ENCODE measurements around the gene SF3A1.

The SF3A1 gene

GRCh38 chr22:30325724-30326254, 30.9 kb downstream of the SF3A1 start:
- Histone ChIP-seq H3K18ac (ENCODE audit: low read length) (peak overlapping the region; percentile 80), H3K9me3 (replicated peaks in 1 of 2; ENCODE audit: control insufficient read depth in 2 of 2, insufficient read depth in 1 of 2, low read depth in 1 of 2, low read length in 2 of 2) (no peaks in the 10 kb centered on the region), H3K9ac (ENCODE audit: low read depth, low read length, poor library complexity) (peak overlapping the region; percentile 89), H3K23ac (ENCODE audit: low read depth, low read length, poor library complexity) (peak overlapping the region; percentile 44), H4K91ac (ENCODE audit: low read depth, low read length, poor library complexity) (no peak overlapping the region), H2AK5ac (ENCODE audit: low read depth, low read length) (no peak overlapping the region), H2BK15ac (ENCODE audit: low read length) (no peak overlapping the region), H2BK5ac (ENCODE audit: low read length) (peak overlapping the region; percentile 58), H3K4me3 (ENCODE audit: low read length in 2 of 2) (peak overlapping the region; percentile 91 to 97), H3K4me1 (ENCODE audit: control insufficient read depth in 2 of 2, insufficient read depth in 1 of 2, low read depth in 1 of 2, low read length in 2 of 2) (peaks cover 9 to 14% of the 10 kb centered on the region in 2 donors), H3K4ac (ENCODE audit: low read length) (no peak overlapping the region), H4K8ac (ENCODE audit: low read depth, low read length) (no peak overlapping the region), H2BK120ac (ENCODE audit: low read depth, low read length) (no peak overlapping the region), H2BK12ac (ENCODE audit: low read length) (no peak overlapping the region), H3K36me3 (replicated peaks in 1 of 2; ENCODE audit: control insufficient read depth in 2 of 2, insufficient read depth in 2 of 2, low read length in 2 of 2) (peaks cover 2 to 13% of the 10 kb centered on the region in 2 donors), H3K27ac (replicated peaks; ENCODE audit: low read length) (no peak overlapping the region), H3K4me2 (ENCODE audit: insufficient read depth, low read length, poor library complexity, severe bottlenecking) (peak overlapping the region; percentile 77), H3K79me1 (ENCODE audit: low read depth, low read length) (no peaks in the 10 kb centered on the region), H2AFZ (ENCODE audit: low read length) (peak overlapping the region; percentile 100), H3K14ac (ENCODE audit: low read length) (no peak overlapping the region), H3K27me3 (ENCODE audit: control insufficient read depth in 3 of 3, insufficient read depth in 3 of 3, low read depth in 1 of 3, low read length in 3 of 3) (no peaks in the 10 kb centered on the region)
- WGBS, 2 donors (ENCODE audit: extremely low coverage in 2 of 2, insufficient read length in 2 of 2, insufficient replicate concordance in 1 of 2): no CpG with 5 or more reads among the region's 14 CpGs
- DNase-seq (ENCODE audit: low spot score): no peak

DNA sequence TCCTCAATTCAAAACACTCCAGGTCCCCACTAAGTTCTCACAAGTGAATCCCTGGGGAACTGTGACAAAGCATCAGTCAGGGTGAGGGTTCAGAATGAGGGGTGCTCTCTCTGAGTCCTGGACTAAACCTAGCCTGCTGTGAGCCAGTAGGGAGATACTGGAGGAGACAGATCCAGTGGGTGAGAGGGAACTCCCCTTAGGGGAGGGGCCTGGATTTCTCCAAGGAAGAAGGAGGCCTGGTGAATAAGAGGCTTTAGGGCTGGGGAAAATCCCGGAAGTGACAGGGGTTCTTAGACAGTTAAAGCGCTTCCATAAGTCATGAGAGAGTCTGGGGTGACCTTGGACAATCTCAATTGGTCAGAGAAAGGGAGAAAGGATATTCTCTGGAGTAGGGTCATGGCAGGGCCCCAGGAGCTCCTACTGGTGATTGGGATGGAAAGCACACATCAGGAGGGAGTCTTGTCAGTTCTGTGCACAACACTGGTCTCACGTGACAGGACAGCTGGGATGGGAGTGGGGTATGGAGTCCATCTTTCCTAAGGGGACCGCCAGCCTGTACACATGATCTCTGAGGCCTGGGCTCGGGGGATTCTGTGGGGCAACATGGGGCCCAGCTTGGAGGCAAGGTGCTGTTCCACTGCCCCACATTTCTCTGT, 31.5 kb downstream of the SF3A1 start:
- no CpG with 5 or more reads among the region's 5 CpGs for WGBS, 2 donors (ENCODE audit: extremely low coverage in 2 of 2, insufficient read length in 2 of 2, insufficient replicate concordance in 1 of 2)

DNA sequence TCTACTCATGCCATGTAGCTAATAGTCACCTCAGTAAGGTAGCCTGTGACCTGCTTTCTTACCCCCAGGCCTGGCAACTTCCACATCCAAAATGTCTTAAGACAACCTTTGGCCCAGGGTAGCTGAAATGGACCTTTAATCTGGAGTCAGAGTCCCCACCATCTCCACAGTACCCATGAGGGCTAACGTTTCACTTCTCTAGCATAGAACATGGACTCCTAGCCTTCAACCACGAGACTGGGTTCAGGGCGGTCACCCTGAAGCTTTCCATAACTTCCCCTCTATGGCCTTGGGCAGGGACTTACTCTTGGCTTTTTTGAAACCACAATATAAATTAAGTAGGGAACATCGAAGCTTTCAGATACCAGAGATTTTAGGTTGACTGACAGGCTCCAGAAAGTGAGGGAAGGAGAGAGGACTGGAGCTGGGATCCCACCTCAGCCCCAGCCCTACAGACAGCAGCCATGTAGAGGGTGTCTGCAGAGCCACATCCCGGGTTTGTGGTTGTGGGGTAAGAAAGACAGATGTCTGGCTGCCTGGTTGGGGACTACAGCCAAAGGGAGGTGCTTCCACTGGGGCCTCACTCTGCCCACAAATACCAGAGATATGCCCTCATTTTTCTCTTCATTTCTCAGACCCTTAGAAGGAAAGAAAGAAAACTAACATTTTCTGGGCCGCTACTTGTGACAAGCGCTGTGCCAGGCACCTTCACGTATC, 32.5 kb downstream of the SF3A1 start:
- Histone ChIP-seq H3K27me3 (ENCODE audit: control insufficient read depth in 3 of 3, insufficient read depth in 3 of 3, low read depth in 1 of 3, low read length in 3 of 3) (no peaks in the 10 kb centered on the region), H2BK12ac (ENCODE audit: low read length) (no peak overlapping the region), H3K23ac (ENCODE audit: low read depth, low read length, poor library complexity) (no peak overlapping the region), H4K8ac (ENCODE audit: low read depth, low read length) (no peak overlapping the region), H3K9ac (ENCODE audit: low read depth, low read length, poor library complexity) (no peak overlapping the region), H3K18ac (ENCODE audit: low read length) (no peak overlapping the region), H3K14ac (ENCODE audit: low read length) (no peak overlapping the region), H2AFZ (ENCODE audit: low read length) (no peak overlapping the region), H2AK5ac (ENCODE audit: low read depth, low read length) (no peak overlapping the region), H3K79me1 (ENCODE audit: low read depth, low read length) (no peaks in the 10 kb centered on the region), H3K4me3 (ENCODE audit: low read length in 2 of 2) (no peak overlapping the region), H3K36me3 (replicated peaks in 1 of 2; ENCODE audit: control insufficient read depth in 2 of 2, insufficient read depth in 2 of 2, low read length in 2 of 2) (peaks cover 0 to 3% of the 10 kb centered on the region in 2 donors), H4K91ac (ENCODE audit: low read depth, low read length, poor library complexity) (no peak overlapping the region), H2BK120ac (ENCODE audit: low read depth, low read length) (no peak overlapping the region), H3K4me1 (ENCODE audit: control insufficient read depth in 2 of 2, insufficient read depth in 1 of 2, low read depth in 1 of 2, low read length in 2 of 2) (peaks cover 9 to 14% of the 10 kb centered on the region in 2 donors), H2BK5ac (ENCODE audit: low read length) (no peak overlapping the region), H3K27ac (replicated peaks; ENCODE audit: low read length) (no peak overlapping the region), H2BK15ac (ENCODE audit: low read length) (no peak overlapping the region), H3K4ac (ENCODE audit: low read length) (no peak overlapping the region), H3K4me2 (ENCODE audit: insufficient read depth, low read length, poor library complexity, severe bottlenecking) (no peak overlapping the region), H3K9me3 (replicated peaks in 1 of 2; ENCODE audit: control insufficient read depth in 2 of 2, insufficient read depth in 1 of 2, low read depth in 1 of 2, low read length in 2 of 2) (no peaks in the 10 kb centered on the region)
- no peak for DNase-seq (ENCODE audit: low spot score)
- no CpG with 5 or more reads among the region's 8 CpGs for WGBS, 2 donors (ENCODE audit: extremely low coverage in 2 of 2, insufficient read length in 2 of 2, insufficient replicate concordance in 1 of 2)

More for the DNA sequence above, 31.5 kb downstream of the SF3A1 start:
- H2BK15ac ChIP-seq (ENCODE audit: low read length): no peak overlapping the region
- no peak overlapping the region for H2AFZ ChIP-seq (ENCODE audit: low read length)
- no peak for DNase-seq (ENCODE audit: low spot score)
- no peaks in the 10 kb centered on the region for H3K27me3 ChIP-seq (ENCODE audit: control insufficient read depth in 3 of 3, insufficient read depth in 3 of 3, low read depth in 1 of 3, low read length in 3 of 3)
- H3K36me3 ChIP-seq (replicated peaks in 1 of 2; ENCODE audit: control insufficient read depth in 2 of 2, insufficient read depth in 2 of 2, low read length in 2 of 2): peaks cover 0 to 8% of the 10 kb centered on the region in 2 donors
- no peaks in the 10 kb centered on the region for H3K9me3 ChIP-seq (replicated peaks in 1 of 2; ENCODE audit: control insufficient read depth in 2 of 2, insufficient read depth in 1 of 2, low read depth in 1 of 2, low read length in 2 of 2)
- no peak overlapping the region for H4K91ac ChIP-seq (ENCODE audit: low read depth, low read length, poor library complexity)
- no peak overlapping the region for H4K8ac ChIP-seq (ENCODE audit: low read depth, low read length)
- H2AK5ac ChIP-seq (ENCODE audit: low read depth, low read length): no peak overlapping the region
- peak overlapping the region; percentile 30 to 91 for H3K4me3 ChIP-seq (ENCODE audit: low read length in 2 of 2)
- H3K79me1 ChIP-seq (ENCODE audit: low read depth, low read length): no peaks in the 10 kb centered on the region
- H2BK120ac ChIP-seq (ENCODE audit: low read depth, low read length): no peak overlapping the region
- H3K14ac ChIP-seq (ENCODE audit: low read length): no peak overlapping the region
- H3K27ac ChIP-seq (replicated peaks; ENCODE audit: low read length): no peak overlapping the region
- H2BK12ac ChIP-seq (ENCODE audit: low read length): no peak overlapping the region
- peaks cover 9 to 14% of the 10 kb centered on the region in 2 donors for H3K4me1 ChIP-seq (ENCODE audit: control insufficient read depth in 2 of 2, insufficient read depth in 1 of 2, low read depth in 1 of 2, low read length in 2 of 2)
- H3K23ac ChIP-seq (ENCODE audit: low read depth, low read length, poor library complexity): no peak overlapping the region
- H3K18ac ChIP-seq (ENCODE audit: low read length): no peak overlapping the region
- peak overlapping the region; percentile 58 for H2BK5ac ChIP-seq (ENCODE audit: low read length)
- H3K9ac ChIP-seq (ENCODE audit: low read depth, low read length, poor library complexity): no peak overlapping the region
- H3K4ac ChIP-seq (ENCODE audit: low read length): no peak overlapping the region
- H3K4me2 ChIP-seq (ENCODE audit: insufficient read depth, low read length, poor library complexity, severe bottlenecking): no peak overlapping the region

DNA sequence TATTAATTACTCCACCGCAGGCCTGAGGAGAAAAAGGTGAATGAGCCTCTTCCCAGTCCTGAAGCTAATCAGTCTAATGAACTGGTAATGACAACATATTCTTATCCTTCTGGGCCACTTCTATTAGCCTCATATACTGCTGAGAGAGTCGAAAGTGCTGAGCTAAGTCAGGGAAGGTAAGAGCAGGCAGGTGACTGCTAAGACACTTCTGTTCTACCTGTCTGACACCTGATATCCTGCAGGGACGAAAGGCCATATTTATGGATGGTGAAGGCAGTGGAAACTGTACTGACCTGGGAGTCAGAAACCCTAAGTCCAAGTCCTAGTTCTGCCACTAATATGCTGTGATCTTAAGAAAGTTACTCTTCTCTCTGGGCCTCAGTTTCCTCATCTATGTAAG, 33.4 kb downstream of the SF3A1 start:
- Histone ChIP-seq H3K36me3 (replicated peaks in 1 of 2; ENCODE audit: control insufficient read depth in 2 of 2, insufficient read depth in 2 of 2, low read length in 2 of 2) (no peaks in the 10 kb centered on the region), H4K8ac (ENCODE audit: low read depth, low read length) (no peak overlapping the region), H4K91ac (ENCODE audit: low read depth, low read length, poor library complexity) (no peak overlapping the region), H2BK5ac (ENCODE audit: low read length) (no peak overlapping the region), H2BK15ac (ENCODE audit: low read length) (no peak overlapping the region), H3K14ac (ENCODE audit: low read length) (no peak overlapping the region), H3K4me1 (ENCODE audit: control insufficient read depth in 2 of 2, insufficient read depth in 1 of 2, low read depth in 1 of 2, low read length in 2 of 2) (peaks cover 9 to 14% of the 10 kb centered on the region in 2 donors), H2AK5ac (ENCODE audit: low read depth, low read length) (no peak overlapping the region), H3K79me1 (ENCODE audit: low read depth, low read length) (no peaks in the 10 kb centered on the region), H2BK120ac (ENCODE audit: low read depth, low read length) (no peak overlapping the region), H3K9me3 (replicated peaks in 1 of 2; ENCODE audit: control insufficient read depth in 2 of 2, insufficient read depth in 1 of 2, low read depth in 1 of 2, low read length in 2 of 2) (no peaks in the 10 kb centered on the region), H3K23ac (ENCODE audit: low read depth, low read length, poor library complexity) (no peak overlapping the region), H3K9ac (ENCODE audit: low read depth, low read length, poor library complexity) (no peak overlapping the region), H3K4ac (ENCODE audit: low read length) (no peak overlapping the region), H3K27ac (replicated peaks; ENCODE audit: low read length) (no peak overlapping the region), H3K27me3 (ENCODE audit: control insufficient read depth in 3 of 3, insufficient read depth in 3 of 3, low read depth in 1 of 3, low read length in 3 of 3) (no peaks in the 10 kb centered on the region), H2BK12ac (ENCODE audit: low read length) (no peak overlapping the region), H2AFZ (ENCODE audit: low read length) (no peak overlapping the region), H3K4me3 (ENCODE audit: low read length in 2 of 2) (no peak overlapping the region), H3K18ac (ENCODE audit: low read length) (no peak overlapping the region), H3K4me2 (ENCODE audit: insufficient read depth, low read length, poor library complexity, severe bottlenecking) (no peak overlapping the region)
- WGBS, 2 donors (ENCODE audit: extremely low coverage in 2 of 2, insufficient read length in 2 of 2, insufficient replicate concordance in 1 of 2): no CpG with 5 or more reads among the region's 3 CpGs
- DNase-seq (ENCODE audit: low spot score): no peak

Data from neuronal stem cell (in vitro differentiated cells).